Mesenchymal stem cell (in vitro differentiated cells and primary cell): ENCODE measurements around the gene ATG5.
"Not testable (repeated sequence)": the region's sequence is repeated elsewhere in the genome, so short reads cannot be mapped to it uniquely, and the experiment has no call there.

Experiments
- DNase-seq: peaks from one replicate; pipeline ENCODE4 v3.0.0-alpha.2; 2013
- H2AFZ ChIP-seq: one replicate; pipeline ENCODE4 v1.6.1; 2013; ENCODE audit warnings: low read depth, mild to moderate bottlenecking, control low read depth, inconsistent platforms, low read length, moderate library complexity
- H2AK5ac ChIP-seq: 2 replicates; pipeline ENCODE4 v1.6.1; 2013; ENCODE audit warnings: low read length, moderate library complexity, mild to moderate bottlenecking, inconsistent platforms; ENCODE audit not compliant: severe bottlenecking
- H2BK120ac ChIP-seq: one replicate; pipeline ENCODE4 v1.6.1; 2013; ENCODE audit warnings: low read depth, mild to moderate bottlenecking, inconsistent platforms, low read length, moderate library complexity
- H2BK12ac ChIP-seq, 2 experiments: one replicate each; pipeline ENCODE4 v1.6.1; 2013; ENCODE audit warnings: inconsistent platforms in 2 of 2, low read length in 2 of 2, mild to moderate bottlenecking in 2 of 2, moderate library complexity in 2 of 2, control low read depth in 1 of 2
- H2BK15ac ChIP-seq: one replicate; pipeline ENCODE4 v1.6.1; 2013; ENCODE audit warnings: mild to moderate bottlenecking, low read depth, inconsistent platforms; ENCODE audit not compliant: poor library complexity, severe bottlenecking
- H2BK5ac ChIP-seq: 2 replicates; pipeline ENCODE4 v1.6.1; 2013; ENCODE audit warnings: low read depth, mild to moderate bottlenecking, low read length, control low read depth, inconsistent platforms; ENCODE audit not compliant: poor library complexity, severe bottlenecking
- H3K14ac ChIP-seq, 2 experiments: one replicate each; pipeline ENCODE4 v1.6.1; 2013; ENCODE audit warnings: inconsistent platforms in 2 of 2, low read length in 2 of 2, control low read depth in 1 of 2, mild to moderate bottlenecking in 1 of 2, moderate library complexity in 1 of 2
- H3K18ac ChIP-seq, 2 experiments: one replicate each; pipeline ENCODE4 v1.6.1; 2013; ENCODE audit warnings: inconsistent platforms in 2 of 2, low read length in 2 of 2, control low read depth in 1 of 2, low read depth in 1 of 2, mild to moderate bottlenecking in 1 of 2
- H3K23ac ChIP-seq, 2 experiments: one replicate each; pipeline ENCODE4 v1.6.1; 2013; ENCODE audit warnings: inconsistent platforms in 2 of 2, low read length in 2 of 2, mild to moderate bottlenecking in 2 of 2, moderate library complexity in 2 of 2, control low read depth in 1 of 2
- H3K27ac ChIP-seq: 2 replicates; pipeline ENCODE4 v1.5.1; 2013; ENCODE audit warnings: mild to moderate bottlenecking, moderate library complexity, low read length, control low read depth, inconsistent platforms; ENCODE audit not compliant: poor library complexity, severe bottlenecking
- H3K27me3 ChIP-seq, 2 experiments: 2 replicates each; pipeline versions ENCODE4 v1.6.1 to v1.7.0; 2013; ENCODE audit warnings: low read length in 2 of 2, mild to moderate bottlenecking in 2 of 2, moderate library complexity in 2 of 2, control low read depth in 1 of 2, inconsistent platforms in 1 of 2; ENCODE audit not compliant: control insufficient read depth in 1 of 2, insufficient read depth in 1 of 2
- H3K36me3 ChIP-seq, 2 experiments: 2 replicates each; pipeline versions ENCODE4 v1.6.1 to v1.7.0; 2013; ENCODE audit warnings: low read length in 2 of 2, control low read depth in 1 of 2, inconsistent platforms in 1 of 2, low read depth in 1 of 2, mild to moderate bottlenecking in 1 of 2; ENCODE audit not compliant: insufficient read depth in 2 of 2, control insufficient read depth in 1 of 2
- H3K4ac ChIP-seq, 2 experiments: one replicate each; pipeline ENCODE4 v1.6.1; 2013; ENCODE audit warnings: inconsistent platforms in 2 of 2, low read length in 2 of 2, mild to moderate bottlenecking in 2 of 2, moderate library complexity in 2 of 2, control low read depth in 1 of 2, low read depth in 1 of 2
- H3K4me1 ChIP-seq: 2 replicates; pipeline ENCODE4 v1.6.1; 2013; ENCODE audit warnings: low read depth, low read length, control low read depth; ENCODE audit not compliant: control insufficient read depth, insufficient read depth
- H3K4me2 ChIP-seq: 2 replicates; pipeline ENCODE4 v1.6.1; 2013; ENCODE audit warnings: low read length, mild to moderate bottlenecking, inconsistent platforms; ENCODE audit not compliant: poor library complexity, severe bottlenecking
- H3K4me3 ChIP-seq, 2 experiments: 2 replicates each; pipeline versions ENCODE4 v1.5.1 to v1.7.0; 2013; ENCODE audit warnings: low read length in 2 of 2, mild to moderate bottlenecking in 2 of 2, control low read depth in 1 of 2, low read depth in 1 of 2; ENCODE audit not compliant: insufficient read depth in 1 of 2
- H3K79me1 ChIP-seq: replicated peaks from 2 replicates; pipeline ENCODE4 v1.6.1; 2013; ENCODE audit warnings: mild to moderate bottlenecking, control low read depth, low read length, inconsistent platforms; ENCODE audit not compliant: poor library complexity, severe bottlenecking
- H3K9ac ChIP-seq: 2 replicates; pipeline ENCODE4 v1.7.0; 2013; ENCODE audit warnings: mild to moderate bottlenecking, low read length, moderate library complexity
- H3K9me3 ChIP-seq: 2 replicates; pipeline ENCODE4 v1.7.0; 2013; ENCODE audit warnings: mild to moderate bottlenecking, low read length; ENCODE audit not compliant: control insufficient read depth
- H4K8ac ChIP-seq: one replicate; pipeline ENCODE4 v1.6.1; 2013; ENCODE audit warnings: inconsistent platforms, mild to moderate bottlenecking, low read length, moderate library complexity
- H4K91ac ChIP-seq: one replicate; pipeline ENCODE4 v1.6.1; 2013; ENCODE audit warnings: mild to moderate bottlenecking, low read length, inconsistent platforms
- WGBS: methylation state at CpG from one replicate; pipeline ENCODE4 v1.1.7; 2013; ENCODE audit warnings: mixed read lengths; 5-methylcytosine and 5-hydroxymethylcytosine counted together

ATG5 gene

GRCh38 chr6:106264433-106264832 lies 61.1 kb downstream of the ATG5 start:
- not testable (repeated sequence) for H3K4ac ChIP-seq, H3K23ac ChIP-seq, H4K8ac ChIP-seq, H3K18ac ChIP-seq, H2AFZ ChIP-seq, H2BK12ac ChIP-seq, H2BK15ac ChIP-seq, DNase-seq, H3K27ac ChIP-seq, H3K4me1 ChIP-seq, H3K14ac ChIP-seq, H2BK120ac ChIP-seq, H2AK5ac ChIP-seq, H3K4me2 ChIP-seq, H2BK5ac ChIP-seq, H3K27me3 ChIP-seq, H3K4me3 ChIP-seq, H3K9ac ChIP-seq, H4K91ac ChIP-seq
- peaks cover 25% of the 10 kb centered on the region for H3K79me1 ChIP-seq
- peaks cover 15% of the 10 kb centered on the region for H3K9me3 ChIP-seq
- peaks cover 6 to 18% of the 10 kb centered on the region in 2 experiments for H3K36me3 ChIP-seq
- 100% methylated on average over 2 of the region's 2 CpGs for WGBS

- not testable (repeated sequence) for H3K4me3 ChIP-seq, H3K9ac ChIP-seq, H3K14ac ChIP-seq, H2BK5ac ChIP-seq, H3K9me3 ChIP-seq, H3K4ac ChIP-seq, H3K4me1 ChIP-seq, H3K18ac ChIP-seq, H3K23ac ChIP-seq, H3K27me3 ChIP-seq, H2BK12ac ChIP-seq, H2AK5ac ChIP-seq, H2BK120ac ChIP-seq, H4K91ac ChIP-seq, H2BK15ac ChIP-seq, DNase-seq, H4K8ac ChIP-seq, H2AFZ ChIP-seq, H3K4me2 ChIP-seq, H3K27ac ChIP-seq
- Histone ChIP-seq H3K36me3 (peaks cover 6 to 12% of the 10 kb centered on the region in 2 experiments), H3K79me1 (peaks cover 22% of the 10 kb centered on the region)
- 100% methylated on average over 1 of the region's 2 CpGs for WGBS
Measured at GRCh38 chr6:106259748-106260147, 65.8 kb downstream of the ATG5 start.

DNA sequence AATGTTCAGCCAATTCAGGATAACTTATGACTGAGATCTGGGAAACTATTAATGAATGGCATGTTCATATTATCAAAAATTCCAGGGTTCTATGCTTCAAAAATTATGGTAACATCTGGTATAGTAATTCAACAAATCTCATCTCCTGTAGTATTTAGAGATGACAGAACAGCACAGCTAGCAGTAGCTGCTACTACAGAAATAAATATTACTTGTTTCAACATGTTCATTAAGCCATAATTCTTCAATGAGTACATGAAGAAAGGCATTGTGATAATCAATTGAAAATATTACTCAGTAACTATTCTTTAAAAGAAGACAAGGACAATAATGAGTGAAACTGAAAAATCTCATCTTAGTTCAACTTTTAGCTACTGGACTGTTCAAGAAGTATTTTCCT lies 66.8 kb downstream of the ATG5 start:
- no peak for DNase-seq
- Histone ChIP-seq H3K9me3 (no peaks in the 10 kb centered on the region), H3K14ac (no peak overlapping the region), H3K27ac (no peak overlapping the region), H3K4me2 (no peak overlapping the region), H3K23ac (no peak overlapping the region), H2AK5ac (no peak overlapping the region), H2BK120ac (no peak overlapping the region), H3K18ac (no peak overlapping the region), H4K8ac (no peak overlapping the region), H3K79me1 (peaks cover 22% of the 10 kb centered on the region), H3K36me3 (peaks cover 6 to 12% of the 10 kb centered on the region in 2 experiments), H3K27me3 (no peaks in the 10 kb centered on the region), H3K9ac (no peak overlapping the region), H3K4ac (no peak overlapping the region), H3K4me1 (peaks cover 4% of the 10 kb centered on the region), H2AFZ (no peak overlapping the region), H2BK15ac (no peak overlapping the region), H2BK5ac (no peak overlapping the region), H4K91ac (no peak overlapping the region), H2BK12ac (no peak overlapping the region), H3K4me3 (no peak overlapping the region)

DNA sequence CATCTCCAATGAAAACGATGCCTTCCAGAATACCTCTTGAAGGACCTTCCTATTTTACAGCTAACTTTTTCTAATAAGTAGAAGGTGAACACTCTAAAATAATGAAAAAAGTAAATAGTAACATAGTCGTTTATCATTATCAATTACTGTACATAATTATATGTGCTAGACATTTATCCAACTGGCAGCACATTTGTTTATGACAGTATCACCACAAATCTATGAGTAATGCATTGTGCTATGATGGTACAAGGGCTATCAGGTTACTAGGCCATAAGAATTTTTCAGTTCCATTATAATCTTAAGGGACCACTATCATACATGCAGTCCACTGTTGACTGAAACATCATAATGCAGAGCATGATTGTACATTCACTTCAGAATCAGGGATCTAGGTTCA lies 68.4 kb downstream of the ATG5 start:
- WGBS = no CpG with 5 or more reads among the region's 2 CpGs
- H2BK120ac ChIP-seq = no peak overlapping the region

More for the DNA sequence above, 68.4 kb downstream of the ATG5 start:
- Histone ChIP-seq H3K27ac (no peak overlapping the region), H3K27me3 (no peaks in the 10 kb centered on the region), H3K9ac (no peak overlapping the region), H3K14ac (no peak overlapping the region), H2BK5ac (no peak overlapping the region), H2AFZ (no peak overlapping the region), H2BK15ac (no peak overlapping the region), H3K4me1 (peaks cover 6% of the 10 kb centered on the region), H3K9me3 (no peaks in the 10 kb centered on the region), H3K18ac (no peak overlapping the region), H3K4me2 (no peak overlapping the region), H3K4me3 (no peak overlapping the region), H4K8ac (no peak overlapping the region), H3K79me1 (peaks cover 10% of the 10 kb centered on the region), H4K91ac (no peak overlapping the region), H3K36me3 (no peaks in the 10 kb centered on the region), H3K4ac (no peak overlapping the region), H3K23ac (no peak overlapping the region), H2BK12ac (no peak overlapping the region), H2AK5ac (no peak overlapping the region)
- DNase-seq = no peak
